Activated CD8-positive, alpha-beta T cell treated with anti-CD3 and anti-CD28 coated beads, Interleukin-2, amount 10 ng/mL, durations not matched to agents 7 days and 5 days (primary cell): ENCODE measurements around the gene MBOAT2. TPM values are rescaled to one million over a fixed set of nuclear protein-coding genes. Genes with fewer than 3 reads are reported as not detected.

ENCODE experiments used
- ATAC-seq: fragments of 150-1000 bp; cut with Tn5 transposase; one replicate; pipeline ENCODE4 v1.10.0; 2021; ENCODE audit warnings: moderate library complexity
- CTCF ChIA-PET: fragments of 350-600 bp; sonication (Branson Sonifier 250); formaldehyde crosslinking; loops from one replicate; lab custom pipeline; 2021; ENCODE audit warnings: antibody characterized with exemption; lab: Charles Lee
- POLR2A ChIA-PET: fragments of 350-600 bp; sonication (Branson Sonifier 250); formaldehyde crosslinking; loops from one replicate; lab custom pipeline; 2021; ENCODE audit warnings: antibody characterized with exemption; lab: Charles Lee
- DNase-seq: peaks from one replicate; pipeline ENCODE4 v3.0.0-alpha.2; 2020
- H3K27ac Mint-ChIP-seq: one replicate; pipeline ENCODE4 v1.8.0; 2021; ENCODE audit warnings: mild to moderate bottlenecking, mixed read lengths
- H3K27me3 Mint-ChIP-seq: one replicate; pipeline ENCODE4 v1.8.0; 2021; ENCODE audit warnings: low read depth, mixed read lengths
- H3K36me3 Mint-ChIP-seq: one replicate; pipeline ENCODE4 v1.8.0; 2021; ENCODE audit warnings: low read depth, mixed read lengths
- H3K4me1 Mint-ChIP-seq: one replicate; pipeline ENCODE4 v1.8.0; 2021; ENCODE audit warnings: low read depth, mixed read lengths
- H3K4me3 Mint-ChIP-seq: one replicate; pipeline ENCODE4 v1.8.0; 2021; ENCODE audit warnings: mild to moderate bottlenecking, mixed read lengths
- H3K9me3 Mint-ChIP-seq: one replicate; pipeline ENCODE4 v1.8.0; 2022; ENCODE audit warnings: mixed read lengths; ENCODE audit not compliant: insufficient read depth
- total RNA-seq, 2 experiments: library from RNA; stranded (reverse); gene quantifications; one replicate each; pipeline ENCODE4 v1.2.3, GENCODE V29; 2021

The MBOAT2 gene
- total RNA-seq, 2 experiments from 2014 or later, result 6.3 to 6.5 TPM

DNA sequence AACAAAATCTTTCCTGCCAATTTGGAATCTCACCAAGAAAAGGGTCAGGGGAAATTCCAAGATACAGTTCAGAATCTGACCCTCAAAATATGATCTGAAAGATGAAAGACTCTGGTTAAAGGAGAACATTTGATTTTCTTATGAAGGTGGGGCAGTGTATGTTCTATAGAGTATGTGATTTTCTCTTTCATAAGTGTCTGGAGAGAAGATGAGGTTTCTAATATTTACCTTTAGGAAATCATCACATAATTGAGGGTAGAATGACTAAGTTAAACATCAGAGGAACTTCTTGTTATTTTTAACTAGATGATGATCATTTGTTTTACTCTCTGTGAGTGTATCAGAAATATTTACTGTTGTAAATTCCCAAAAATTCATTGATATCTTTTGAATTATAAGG, 27.8 kb upstream of the MBOAT2 start:
- Mint-ChIP-seq H3K9me3 (no peaks in the 10 kb centered on the region), H3K27ac (no peak overlapping the region), H3K4me1 (peaks cover 17% of the 10 kb centered on the region), H3K4me3 (no peak overlapping the region), H3K36me3 (no peaks in the 10 kb centered on the region), H3K27me3 (peaks cover 22% of the 10 kb centered on the region)
- CTCF ChIA-PET, result no interaction called here
- ATAC-seq (no peak), DNase-seq (no peak)
- POLR2A ChIA-PET, result no interaction called here

DNA sequence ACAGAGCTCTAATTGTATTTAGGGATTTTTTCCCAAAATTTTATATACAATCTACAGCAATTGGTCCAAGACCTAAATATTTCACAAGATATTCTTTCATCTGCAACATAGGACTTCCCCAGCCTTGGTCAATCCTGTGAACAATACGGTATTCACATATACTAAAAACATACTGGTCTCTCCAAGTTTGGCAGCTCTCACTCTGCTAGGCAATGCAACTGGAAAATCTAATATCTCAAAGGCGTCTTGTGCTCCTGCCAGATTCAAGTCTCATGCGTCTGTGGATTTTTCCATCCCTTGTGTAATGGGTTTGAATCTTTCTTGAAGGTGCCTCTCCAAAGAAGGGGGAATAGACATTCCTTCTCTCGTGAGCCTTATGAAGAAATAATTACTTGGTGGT, 27.4 kb upstream of the MBOAT2 start:
- H3K9me3 Mint-ChIP-seq, result no peaks in the 10 kb centered on the region
- POLR2A ChIA-PET, result no interaction called here
- H3K4me3 Mint-ChIP-seq, result no peak overlapping the region
- DNase-seq (no peak), ATAC-seq (no peak)
- no peaks in the 10 kb centered on the region for H3K36me3 Mint-ChIP-seq
- no peak overlapping the region for H3K27ac Mint-ChIP-seq
- CTCF ChIA-PET, result no interaction called here
- peaks cover 20% of the 10 kb centered on the region for H3K27me3 Mint-ChIP-seq
- peaks cover 17% of the 10 kb centered on the region for H3K4me1 Mint-ChIP-seq

- H3K27me3 Mint-ChIP-seq, result peaks cover 24% of the 10 kb centered on the region
- no peak overlapping the region for H3K4me3 Mint-ChIP-seq
- ChIA-PET CTCF (no interaction called here), POLR2A (no interaction called here)
- H3K9me3 Mint-ChIP-seq, result no peaks in the 10 kb centered on the region
- H3K36me3 Mint-ChIP-seq, result no peaks in the 10 kb centered on the region
- ATAC-seq (no peak), DNase-seq (no peak)
- H3K27ac Mint-ChIP-seq, result no peak overlapping the region
- H3K4me1 Mint-ChIP-seq, result peaks cover 17% of the 10 kb centered on the region
Observed at GRCh38 chr2:9030190-9030589, 26.7 kb upstream of the MBOAT2 start.

- Mint-ChIP-seq H3K27me3 (peaks cover 24% of the 10 kb centered on the region), H3K4me1 (peaks cover 17% of the 10 kb centered on the region), H3K9me3 (no peaks in the 10 kb centered on the region), H3K4me3 (no peak overlapping the region), H3K36me3 (no peaks in the 10 kb centered on the region), H3K27ac (no peak overlapping the region)
- DNase-seq (no peak), ATAC-seq (no peak)
- ChIA-PET CTCF (no interaction called here), POLR2A (no interaction called here)
Observed at GRCh38 chr2:9029721-9030120, 26.2 kb upstream of the MBOAT2 start.

DNA sequence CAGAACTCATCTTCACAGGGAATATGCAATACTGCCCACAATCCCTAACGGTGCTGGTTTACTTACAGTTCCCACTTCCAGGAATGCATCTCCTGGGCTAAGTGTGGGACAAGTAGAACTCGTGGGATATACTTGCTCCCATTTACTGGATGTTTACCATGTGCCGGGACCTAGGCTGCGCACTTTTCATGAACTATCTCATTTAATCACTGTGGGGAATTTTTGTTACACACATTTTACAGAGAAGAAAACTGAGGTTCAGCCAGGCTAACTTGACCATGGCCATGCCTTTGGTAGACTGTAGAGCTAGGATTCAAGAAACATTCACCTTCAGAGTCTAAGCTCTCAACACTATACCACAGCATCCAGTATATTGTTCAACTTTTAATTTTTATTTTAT, 24.4 kb upstream of the MBOAT2 start:
- H3K4me1 Mint-ChIP-seq, result peaks cover 4% of the 10 kb centered on the region
- POLR2A ChIA-PET, result no interaction called here
- CTCF ChIA-PET, result no interaction called here
- ATAC-seq (no peak), DNase-seq (no peak)
- no peak overlapping the region for H3K27ac Mint-ChIP-seq
- no peaks in the 10 kb centered on the region for H3K36me3 Mint-ChIP-seq
- no peak overlapping the region for H3K4me3 Mint-ChIP-seq
- H3K9me3 Mint-ChIP-seq, result no peaks in the 10 kb centered on the region
- peaks cover 30% of the 10 kb centered on the region for H3K27me3 Mint-ChIP-seq

- no peak overlapping the region for H3K4me3 Mint-ChIP-seq
- H3K27me3 Mint-ChIP-seq, result peaks cover 16% of the 10 kb centered on the region
- ATAC-seq (no peak), DNase-seq (no peak)
- H3K36me3 Mint-ChIP-seq, result no peaks in the 10 kb centered on the region
- ChIA-PET CTCF (no interaction called here), POLR2A (no interaction called here)
- no peaks in the 10 kb centered on the region for H3K4me1 Mint-ChIP-seq
- H3K9me3 Mint-ChIP-seq, result no peaks in the 10 kb centered on the region
- H3K27ac Mint-ChIP-seq, result no peak overlapping the region
Observed at GRCh38 chr2:9025746-9026145, 22.3 kb upstream of the MBOAT2 start.

- DNase-seq, result no peak
- no peak overlapping the region for H3K4me3 Mint-ChIP-seq
- POLR2A ChIA-PET, result no interaction called here
- no peak for ATAC-seq
- H3K27ac Mint-ChIP-seq, result no peak overlapping the region
- H3K27me3 Mint-ChIP-seq, result peaks cover 17% of the 10 kb centered on the region
- CTCF ChIA-PET, result no interaction called here
- H3K36me3 Mint-ChIP-seq, result no peaks in the 10 kb centered on the region
- H3K9me3 Mint-ChIP-seq, result no peaks in the 10 kb centered on the region
- no peaks in the 10 kb centered on the region for H3K4me1 Mint-ChIP-seq
Observed at GRCh38 chr2:9024575-9024974, 21.1 kb upstream of the MBOAT2 start.

DNA sequence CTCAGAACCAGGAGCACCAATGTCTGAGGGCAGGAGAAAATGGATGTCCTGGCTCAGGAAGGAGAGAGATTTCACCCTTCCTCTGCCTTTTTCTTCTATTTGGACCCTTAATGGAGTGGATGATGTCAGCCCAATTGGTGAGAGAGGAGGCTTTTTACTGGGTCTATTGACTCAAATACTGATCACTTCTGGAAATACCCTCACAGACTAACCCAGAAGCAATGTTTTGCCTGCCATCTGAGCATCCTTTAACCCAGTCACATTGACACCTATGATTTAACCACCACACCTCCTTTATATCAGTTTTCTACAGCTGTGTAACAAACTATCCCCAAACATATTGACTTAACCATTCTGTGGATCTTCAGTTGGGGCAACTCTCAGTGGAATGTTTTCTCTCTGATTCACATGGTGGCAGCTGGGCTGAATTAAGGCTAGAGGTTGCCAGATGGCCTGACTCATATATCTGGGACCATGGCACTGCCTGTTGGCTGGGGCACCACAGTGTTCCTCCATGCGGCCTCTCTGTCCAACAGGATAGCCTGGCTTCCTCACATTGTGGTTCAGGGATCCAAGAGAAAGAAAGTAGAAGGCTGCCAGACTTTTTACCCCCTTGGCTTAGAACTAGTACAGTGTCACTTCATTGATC, 18.2 kb upstream of the MBOAT2 start:
- ATAC-seq, result no peak
- Mint-ChIP-seq H3K27ac (no peak overlapping the region), H3K9me3 (no peaks in the 10 kb centered on the region), H3K4me3 (no peak overlapping the region), H3K4me1 (no peaks in the 10 kb centered on the region), H3K27me3 (peaks cover 20% of the 10 kb centered on the region), H3K36me3 (no peaks in the 10 kb centered on the region)
- ChIA-PET POLR2A (no interaction called here), CTCF (no interaction called here)
- no peak for DNase-seq

DNA sequence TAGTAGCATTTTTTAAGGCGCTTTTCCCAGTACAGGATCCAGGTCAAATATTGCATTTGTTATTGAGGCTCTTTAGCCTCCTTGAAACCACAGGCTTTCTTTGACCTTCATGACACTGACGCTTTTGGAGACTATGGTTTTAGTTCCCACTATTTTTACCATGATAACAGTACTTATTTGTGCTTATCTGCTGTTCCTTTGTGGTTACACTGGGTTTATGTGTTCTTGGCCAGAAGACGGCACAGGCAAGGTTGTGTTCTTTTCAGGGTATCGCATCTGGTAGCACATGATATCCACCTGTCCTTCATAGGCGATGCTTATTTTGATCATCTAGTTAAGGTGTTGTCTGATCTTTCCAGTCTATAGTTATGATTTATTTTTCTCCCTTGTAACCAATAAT, 16.8 kb upstream of the MBOAT2 start:
- Mint-ChIP-seq H3K36me3 (no peaks in the 10 kb centered on the region), H3K9me3 (no peaks in the 10 kb centered on the region), H3K4me1 (no peaks in the 10 kb centered on the region), H3K4me3 (no peak overlapping the region), H3K27me3 (peaks cover 18% of the 10 kb centered on the region), H3K27ac (no peak overlapping the region)
- DNase-seq (no peak), ATAC-seq (no peak)
- POLR2A ChIA-PET, result no interaction called here
- CTCF ChIA-PET, result no interaction called here

DNA sequence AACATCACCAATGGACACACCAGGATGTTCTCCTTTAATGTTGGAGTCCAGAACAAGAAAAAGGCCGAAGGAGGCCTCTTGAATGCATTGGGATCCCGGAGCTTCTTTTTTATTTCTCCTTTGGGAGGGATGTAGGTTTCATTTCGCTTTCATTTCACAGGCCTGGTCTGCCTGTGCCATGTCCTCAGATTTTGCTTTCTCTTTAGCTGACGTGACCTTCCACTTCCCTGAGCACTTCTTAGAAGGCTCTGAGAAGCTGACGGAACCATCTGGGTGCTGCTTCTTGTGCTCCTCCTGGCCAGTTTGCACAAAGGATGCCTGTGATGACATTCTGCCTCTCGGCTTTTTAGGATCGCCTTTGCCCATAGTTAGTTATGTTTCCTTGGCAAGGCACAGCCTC, 15.1 kb upstream of the MBOAT2 start:
- H3K4me1 Mint-ChIP-seq, result no peaks in the 10 kb centered on the region
- no peak overlapping the region for H3K4me3 Mint-ChIP-seq
- H3K27me3 Mint-ChIP-seq, result peaks cover 16% of the 10 kb centered on the region
- ATAC-seq (no peak), DNase-seq (no peak)
- ChIA-PET POLR2A (no interaction called here), CTCF (no interaction called here)
- no peak overlapping the region for H3K27ac Mint-ChIP-seq
- H3K36me3 Mint-ChIP-seq, result no peaks in the 10 kb centered on the region
- no peaks in the 10 kb centered on the region for H3K9me3 Mint-ChIP-seq

DNA sequence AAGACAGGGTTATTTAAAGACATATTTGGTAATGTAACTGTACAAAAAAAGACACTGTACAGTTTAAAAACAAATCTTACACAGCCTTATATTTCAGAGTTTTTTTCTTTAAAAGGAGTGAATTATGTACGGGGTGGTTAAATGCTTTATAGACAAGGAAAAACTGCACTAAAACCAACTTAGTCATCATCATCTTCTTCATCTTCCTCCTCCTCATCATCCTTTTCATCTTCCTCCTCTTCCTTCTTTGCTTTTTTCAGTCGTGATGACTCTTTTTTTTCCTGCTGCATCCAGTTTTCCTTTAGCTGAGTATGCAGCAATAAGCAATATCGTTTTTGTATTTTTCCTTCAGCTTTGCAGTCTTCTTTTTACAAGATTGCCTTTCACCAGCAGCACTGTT, 14.6 kb upstream of the MBOAT2 start:
- POLR2A ChIA-PET, result no interaction called here
- Mint-ChIP-seq H3K27me3 (peaks cover 18% of the 10 kb centered on the region), H3K36me3 (no peaks in the 10 kb centered on the region), H3K4me3 (no peak overlapping the region), H3K27ac (no peak overlapping the region), H3K4me1 (no peaks in the 10 kb centered on the region), H3K9me3 (no peaks in the 10 kb centered on the region)
- DNase-seq (no peak), ATAC-seq (no peak)
- CTCF ChIA-PET, result no interaction called here

DNA sequence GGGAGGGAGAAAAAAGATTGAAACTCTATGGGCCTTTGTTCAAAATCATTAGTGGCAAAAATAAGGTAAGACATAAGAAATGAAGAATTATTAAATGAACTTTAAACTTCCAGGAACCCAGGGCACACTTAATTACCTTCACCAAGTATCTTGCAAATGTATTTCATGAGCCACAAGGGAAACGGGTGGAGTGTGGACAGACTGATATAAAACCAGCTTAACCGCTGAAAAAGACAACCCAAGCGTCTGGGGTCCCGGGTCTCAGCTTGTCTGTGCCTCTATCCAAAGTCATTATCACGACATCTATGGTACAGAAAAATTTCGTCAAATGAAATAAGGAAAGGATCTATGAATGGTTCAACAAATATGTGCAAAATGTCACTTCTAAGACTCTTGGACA, 13.9 kb upstream of the MBOAT2 start:
- no peaks in the 10 kb centered on the region for H3K9me3 Mint-ChIP-seq
- H3K27ac Mint-ChIP-seq, result no peak overlapping the region
- no peaks in the 10 kb centered on the region for H3K4me1 Mint-ChIP-seq
- no peak overlapping the region for H3K4me3 Mint-ChIP-seq
- DNase-seq, result no peak
- peaks cover 24% of the 10 kb centered on the region for H3K27me3 Mint-ChIP-seq
- ATAC-seq, result no peak
- CTCF ChIA-PET, result no interaction called here
- POLR2A ChIA-PET, result interaction anchor here (0.5 kb wide), 1 partner anchor 14 kb away, joined by 4 read pairs; the partner anchor contains the start of gene MBOAT2
- no peaks in the 10 kb centered on the region for H3K36me3 Mint-ChIP-seq

DNA sequence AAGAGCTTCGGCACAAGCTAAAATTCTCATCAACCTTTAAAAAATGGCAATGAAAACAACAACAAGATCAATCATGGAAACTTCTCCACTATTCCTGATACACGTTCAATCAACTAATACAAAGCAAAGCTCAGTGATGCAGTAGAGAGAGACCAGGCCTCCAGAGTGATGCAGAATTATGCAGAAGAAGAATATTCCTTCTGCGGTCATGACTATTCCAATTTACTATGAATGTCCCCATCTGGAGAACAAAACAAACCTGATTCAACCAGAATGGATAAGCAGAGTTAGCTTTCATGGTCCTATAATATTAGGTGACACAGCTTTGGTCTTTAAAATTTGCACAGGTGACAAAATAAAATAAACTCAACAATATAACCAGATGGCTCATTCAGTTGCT, 12.5 kb upstream of the MBOAT2 start:
- ATAC-seq (no peak), DNase-seq (no peak)
- Mint-ChIP-seq H3K4me3 (no peak overlapping the region), H3K9me3 (no peaks in the 10 kb centered on the region), H3K27ac (no peak overlapping the region), H3K36me3 (no peaks in the 10 kb centered on the region), H3K27me3 (peaks cover 28% of the 10 kb centered on the region), H3K4me1 (no peaks in the 10 kb centered on the region)
- POLR2A ChIA-PET, result no interaction called here
- CTCF ChIA-PET, result interaction anchor here (1.0 kb wide), 1 partner anchor 11 kb away, joined by 4 read pairs; no protein-coding TSS in a partner anchor
